A673 (cell line): ENCODE measurements around the gene ZYG11B. TPM values are rescaled to one million over a fixed set of nuclear protein-coding genes. Genes with fewer than 3 reads are reported as not detected.
"Not testable (repeated sequence)": the region's sequence is repeated elsewhere in the genome, so short reads cannot be mapped to it uniquely, and the experiment has no call there.

Experiments used
- BruUV-seq: library from RNA; stranded (reverse); fragments of 400-500 nt; replicated peaks from 2 replicates; lab custom pipeline; 2021; lab: Mats Ljungman, UMichigan
- CTCF ChIA-PET: fragments of 300-600 bp; sonication (Branson Sonifier 250); formaldehyde crosslinking; loops from one replicate; lab custom pipeline; 2022; ENCODE audit warnings: antibody characterized with exemption; lab: Charles Lee
- POLR2A ChIA-PET: fragments of 300-600 bp; sonication (Branson Sonifier 250); formaldehyde crosslinking; loops from one replicate; lab custom pipeline; 2022; ENCODE audit warnings: antibody characterized with exemption; ENCODE audit not compliant: low non-redundant PET; lab: Charles Lee
- DNase-seq: peaks from one replicate; pipeline ENCODE4 v3.0.0-alpha.2; 2015; ENCODE audit warnings: low spot score
- H3K27ac ChIP-seq: fragments of 200-600 bp; sonication (generic); 2 replicates; pipeline ENCODE4 v1.5.1; 2016; ENCODE audit warnings: mixed run types, low read depth, mild to moderate bottlenecking, mixed read lengths, antibody characterized with exemption, low read length; ENCODE audit not compliant: poor library complexity, severe bottlenecking
- H3K27me3 ChIP-seq: fragments of 200-600 bp; sonication (generic); replicated peaks from 2 replicates; pipeline ENCODE4 v1.6.1; 2017; ENCODE audit warnings: mixed run types, low read depth, mild to moderate bottlenecking, mixed read lengths, antibody characterized with exemption, low read length; ENCODE audit not compliant: insufficient read depth, poor library complexity
- H3K36me3 ChIP-seq: fragments of 200-600 bp; sonication (generic); 2 replicates; pipeline ENCODE4 v1.6.1; 2016; ENCODE audit warnings: mixed run types, mild to moderate bottlenecking, mixed read lengths, antibody characterized with exemption, low read length; ENCODE audit not compliant: insufficient read depth, poor library complexity, severe bottlenecking
- H3K4me1 ChIP-seq: fragments of 200-600 bp; sonication (generic); 2 replicates; pipeline ENCODE4 v1.6.1; 2017; ENCODE audit warnings: mixed run types, mild to moderate bottlenecking, mixed read lengths, antibody characterized with exemption, low read length; ENCODE audit not compliant: insufficient read depth, poor library complexity, severe bottlenecking
- H3K4me3 ChIP-seq: fragments of 200-600 bp; sonication (generic); 2 replicates; pipeline ENCODE4 v1.5.1; 2016; ENCODE audit warnings: low read depth, mixed run types, mild to moderate bottlenecking, mixed read lengths, low read length; ENCODE audit not compliant: poor library complexity, severe bottlenecking
- H3K9me3 ChIP-seq: fragments of 200-600 bp; sonication (generic); 2 replicates; pipeline ENCODE4 v1.6.1; 2016; ENCODE audit warnings: mixed run types, low read depth, mild to moderate bottlenecking, mixed read lengths, antibody characterized with exemption, low read length; ENCODE audit not compliant: poor library complexity, severe bottlenecking
- CTCF ChIP-seq: fragments of 300-800, 200-600 bp; sonication (generic); conservative IDR thresholded peaks from 2 replicates; pipeline ENCODE4 v1.5.1; 2017; ENCODE audit warnings: low read depth, mild to moderate bottlenecking, antibody characterized with exemption, low read length, moderate library complexity, mixed read lengths
- EZH2 ChIP-seq: fragments of 200-600 bp; sonication (generic); IDR thresholded peaks from 2 replicates; pipeline ENCODE4 v1.6.1; 2017; ENCODE audit warnings: borderline replicate concordance, low read depth, mild to moderate bottlenecking, mixed read lengths, antibody characterized with exemption, low read length; ENCODE audit not compliant: poor library complexity, severe bottlenecking
- intact Hi-C: fragments of 100-400 bp; cut with micrococcal nuclease; formaldehyde crosslinking; loops from one replicate; pipeline ENCODE4 v1.10.0; 2022; ENCODE audit not compliant: unreplicated experiment
- total RNA-seq: library from RNA; stranded (reverse); gene quantifications from 2 replicates; pipeline ENCODE4 v1.2.3, GENCODE V29; 2021

The ZYG11B gene
- total RNA-seq, 1 experiment from 2014 or later: 23.1 TPM

GRCh38 chr1:52746189-52746588 lies 19.9 kb downstream of the ZYG11B start:
- Histone ChIP-seq H3K4me1 (no peaks in the 10 kb centered on the region), H3K4me3 (no peak overlapping the region), H3K9me3 (no peaks in the 10 kb centered on the region), H3K27me3 (no peaks in the 10 kb centered on the region), H3K27ac (no peak overlapping the region), H3K36me3 (no peaks in the 10 kb centered on the region)
- TF ChIP-seq EZH2 (no peak), CTCF (no peak)
- BruUV-seq: no TSS peak
- POLR2A ChIA-PET: no interaction called here
- CTCF ChIA-PET: no interaction called here
- intact Hi-C loops: no loop called here
- DNase-seq: no peak

GRCh38 chr1:52747450-52747849 lies 21.2 kb downstream of the ZYG11B start:
- Histone ChIP-seq H3K36me3 (no peaks in the 10 kb centered on the region), H3K4me1 (peaks cover 11% of the 10 kb centered on the region), H3K27me3 (no peaks in the 10 kb centered on the region), H3K4me3 (no peak overlapping the region), H3K9me3 (no peaks in the 10 kb centered on the region), H3K27ac (no peak overlapping the region)
- no peak for DNase-seq
- BruUV-seq: no TSS peak
- intact Hi-C loops: no loop called here
- CTCF ChIA-PET: no interaction called here
- TF ChIP-seq EZH2 (no peak), CTCF (no peak)
- POLR2A ChIA-PET: no interaction called here

- intact Hi-C loops: no loop called here
- ChIA-PET CTCF (interaction anchor here (0.9 kb wide), 1 partner anchor 22 kb away, joined by 7 read pairs; the partner anchor contains the start of gene ZYG11B), POLR2A (no interaction called here)
- Histone ChIP-seq H3K4me1 (peaks cover 12% of the 10 kb centered on the region), H3K27me3 (no peaks in the 10 kb centered on the region), H3K27ac (no peak overlapping the region), H3K9me3 (no peaks in the 10 kb centered on the region), H3K36me3 (no peaks in the 10 kb centered on the region), H3K4me3 (no peak overlapping the region)
- DNase-seq: no peak
- TF ChIP-seq CTCF: peak; percentile 45; the same call in 1 of the 2 replicates
- TF ChIP-seq EZH2: no peak
- BruUV-seq: no TSS peak
These were observed 21.9 kb downstream of the ZYG11B start for GRCh38 chr1:52748119-52748518.

DNA sequence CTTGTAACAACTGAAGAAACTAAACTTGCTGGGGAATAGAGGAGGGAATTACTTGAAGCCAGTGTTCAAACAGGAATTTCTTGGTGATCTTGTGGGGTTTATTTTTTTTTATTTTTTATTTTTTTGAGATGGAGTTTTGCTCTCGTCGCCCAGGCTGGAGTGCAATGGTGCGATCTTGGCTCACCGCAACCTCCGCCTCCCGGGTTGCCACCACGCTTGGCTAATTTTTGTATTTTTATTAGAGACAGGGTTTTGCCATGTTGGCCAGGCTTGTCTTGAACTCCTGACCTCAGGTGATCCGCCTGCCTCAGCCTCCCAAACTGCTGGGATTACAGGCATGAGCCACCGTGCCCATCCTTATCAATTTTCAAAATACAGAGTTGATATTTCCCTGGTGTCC lies 23.2 kb downstream of the ZYG11B start:
- CTCF ChIA-PET, H3K9me3 ChIP-seq, POLR2A ChIA-PET, intact Hi-C loops, H3K27ac ChIP-seq, DNase-seq, H3K4me3 ChIP-seq, BruUV-seq, H3K27me3 ChIP-seq, H3K36me3 ChIP-seq: not testable (repeated sequence)
- H3K4me1 ChIP-seq: peaks cover 12% of the 10 kb centered on the region

GRCh38 chr1:52750139-52750538 lies 23.9 kb downstream of the ZYG11B start:
- BruUV-seq, intact Hi-C loops: not testable (repeated sequence)

More at GRCh38 chr1:52750139-52750538, 23.9 kb downstream of the ZYG11B start:
- H3K4me1 ChIP-seq: peaks cover 12% of the 10 kb centered on the region
- CTCF ChIA-PET, H3K27ac ChIP-seq, H3K36me3 ChIP-seq, H3K9me3 ChIP-seq, DNase-seq, H3K4me3 ChIP-seq, H3K27me3 ChIP-seq, POLR2A ChIA-PET: not testable (repeated sequence)
